Ascending aorta (tissue), 2 donors: ENCODE results near the gene KSR1. TPM values are rescaled to one million over a fixed set of nuclear protein-coding genes. Genes with fewer than 3 reads are reported as not detected.
"Not testable (repeated sequence)": the region's sequence is repeated elsewhere in the genome, so short reads cannot be mapped to it uniquely, and the experiment has no call there.

Experiments
- DNase-seq, 2 donors: peaks; one replicate each; pipeline ENCODE4 v3.0.0-alpha.2; 2019; ENCODE audit warnings: low spot score in 2 of 2
- H3K27ac ChIP-seq, 2 donors: fragments of 200-600 bp; sonication (generic); one replicate each; pipeline ENCODE4 v1.5.1; 2016 to 2017; ENCODE audit warnings: mild to moderate bottlenecking in 1 of 2
- H3K27me3 ChIP-seq: fragments of 200-600 bp; sonication (generic); one replicate; pipeline ENCODE4 v1.5.1; 2017
- H3K36me3 ChIP-seq, 2 donors: fragments of 200-600 bp; sonication (generic); one replicate each; pipeline ENCODE4 v1.5.1; 2016
- H3K4me1 ChIP-seq, 2 donors: fragments of 200-600 bp; sonication (generic); one replicate each; pipeline ENCODE4 v1.5.1; 2016 to 2017; ENCODE audit warnings: mild to moderate bottlenecking in 1 of 2
- H3K4me3 ChIP-seq, 2 donors: fragments of 200-600 bp; sonication (generic); one replicate each; pipeline ENCODE4 v1.5.1; 2016 to 2017; ENCODE audit warnings: mild to moderate bottlenecking in 1 of 2
- H3K9me3 ChIP-seq, 2 donors: fragments of 200-600 bp; sonication (generic); one replicate each; pipeline ENCODE4 v1.5.1; 2016
- intact Hi-C: fragments of 100-400 bp; cut with DNase I; formaldehyde crosslinking; loops from one replicate; pipeline ENCODE4 v1.15.1; 2023
- total RNA-seq: library from RNA; depleted of rRNA; stranded (reverse); fragments of >200 nt; gene quantifications from one replicate; pipeline ENCODE4 v1.1.0, GENCODE V29; 2016
- TF ChIP-seq, protein P1 (sequence below), 3 experiments: fragments of 200-600 bp in 2 of 3; fragments of 450-650 bp in 1 of 3; sonication (generic) in 2 of 3; IDR thresholded peaks; one replicate each; pipeline ENCODE4 v1.5.1; 2016 to 2019; ENCODE audit warnings: antibody characterized with exemption in 3 of 3, mild to moderate bottlenecking in 1 of 3, moderate library complexity in 1 of 3

Gene KSR1
- total RNA-seq, 1 donor from 2014 or later = 42.6 TPM

DNA sequence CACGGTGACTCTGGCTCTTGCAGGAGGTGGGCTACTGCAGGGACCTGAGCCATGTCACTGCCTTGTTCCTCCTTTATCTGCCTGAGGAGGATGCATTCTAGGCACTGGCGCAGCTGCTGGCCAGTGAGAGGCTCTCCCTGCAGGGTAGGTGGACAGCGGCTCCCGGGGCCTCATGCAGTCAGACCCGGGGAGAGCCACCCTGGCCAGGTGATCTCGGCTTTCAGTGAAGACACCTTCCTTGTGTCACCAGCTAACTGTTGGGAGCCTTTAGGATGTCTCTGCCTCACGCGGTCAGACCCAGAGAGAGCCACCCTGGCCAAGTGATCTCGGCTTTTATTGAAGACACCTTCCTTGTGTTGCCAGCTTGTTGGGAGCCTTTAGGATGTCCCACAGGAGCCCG is 31.7 kb upstream of the KSR1 start:
- no peak for DNase-seq
- TF ChIP-seq, protein P1, sequence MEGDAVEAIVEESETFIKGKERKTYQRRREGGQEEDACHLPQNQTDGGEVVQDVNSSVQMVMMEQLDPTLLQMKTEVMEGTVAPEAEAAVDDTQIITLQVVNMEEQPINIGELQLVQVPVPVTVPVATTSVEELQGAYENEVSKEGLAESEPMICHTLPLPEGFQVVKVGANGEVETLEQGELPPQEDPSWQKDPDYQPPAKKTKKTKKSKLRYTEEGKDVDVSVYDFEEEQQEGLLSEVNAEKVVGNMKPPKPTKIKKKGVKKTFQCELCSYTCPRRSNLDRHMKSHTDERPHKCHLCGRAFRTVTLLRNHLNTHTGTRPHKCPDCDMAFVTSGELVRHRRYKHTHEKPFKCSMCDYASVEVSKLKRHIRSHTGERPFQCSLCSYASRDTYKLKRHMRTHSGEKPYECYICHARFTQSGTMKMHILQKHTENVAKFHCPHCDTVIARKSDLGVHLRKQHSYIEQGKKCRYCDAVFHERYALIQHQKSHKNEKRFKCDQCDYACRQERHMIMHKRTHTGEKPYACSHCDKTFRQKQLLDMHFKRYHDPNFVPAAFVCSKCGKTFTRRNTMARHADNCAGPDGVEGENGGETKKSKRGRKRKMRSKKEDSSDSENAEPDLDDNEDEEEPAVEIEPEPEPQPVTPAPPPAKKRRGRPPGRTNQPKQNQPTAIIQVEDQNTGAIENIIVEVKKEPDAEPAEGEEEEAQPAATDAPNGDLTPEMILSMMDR (IDR thresholded peaks at IDR 0.05) = no peak
- Histone ChIP-seq H3K27me3 (no peaks in the 10 kb centered on the region), H3K36me3 (no peaks in the 10 kb centered on the region), H3K4me3 (no peak overlapping the region), H3K9me3 (no peaks in the 10 kb centered on the region), H3K27ac (no peak overlapping the region), H3K4me1 (no peaks in the 10 kb centered on the region)
- intact Hi-C loops = no loop called here

DNA sequence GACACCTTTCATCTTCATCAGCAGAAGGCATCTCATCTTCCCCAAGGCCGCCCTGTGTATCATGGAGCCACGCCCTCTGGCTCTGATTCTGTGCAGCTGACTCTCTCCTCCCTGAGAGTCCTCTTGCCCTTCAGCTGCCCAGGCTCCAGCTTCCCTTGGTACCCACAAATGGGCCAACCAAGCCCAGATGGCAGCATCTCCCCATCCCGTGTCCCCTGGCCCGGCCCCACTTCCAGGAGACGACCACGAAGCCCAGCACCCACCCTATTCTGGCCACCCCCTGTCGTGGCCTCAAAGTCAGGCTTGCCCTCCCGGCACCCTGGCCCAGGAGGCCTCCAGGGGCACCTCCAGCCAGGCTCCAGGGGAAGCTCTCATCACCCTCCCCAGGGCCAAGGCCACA is 31.3 kb upstream of the KSR1 start:
- DNase-seq = no peak
- no peak overlapping the region for H3K4me3 ChIP-seq
- no peaks in the 10 kb centered on the region for H3K9me3 ChIP-seq
- no peaks in the 10 kb centered on the region for H3K4me1 ChIP-seq
- H3K27ac ChIP-seq = no peak overlapping the region
- no peaks in the 10 kb centered on the region for H3K27me3 ChIP-seq
- no peaks in the 10 kb centered on the region for H3K36me3 ChIP-seq
- intact Hi-C loops = no loop called here
- TF ChIP-seq, protein P1 (IDR thresholded peaks at IDR 0.05) = no peak

DNA sequence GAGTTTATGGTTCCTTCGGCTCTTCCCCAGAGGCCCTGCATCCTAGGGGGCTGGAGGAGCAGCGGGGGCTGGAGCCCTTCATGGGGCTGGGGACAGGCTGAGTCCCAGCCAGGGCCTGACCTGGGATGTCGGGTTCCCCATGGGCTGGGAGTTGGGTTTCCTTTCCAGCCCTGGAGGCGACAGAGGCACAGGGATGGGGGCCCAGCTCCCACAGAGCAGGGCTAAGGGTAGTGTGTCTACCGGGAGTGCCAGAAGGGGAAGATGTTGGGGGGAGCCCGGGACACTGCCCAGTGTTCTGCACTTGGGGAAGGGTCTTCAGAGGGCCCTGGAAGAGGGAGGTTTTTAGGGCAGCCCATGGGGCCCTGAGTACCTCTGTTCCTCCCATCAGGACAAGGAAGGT is 30.7 kb upstream of the KSR1 start:
- H3K27me3 ChIP-seq, H3K9me3 ChIP-seq, DNase-seq, H3K4me1 ChIP-seq, H3K27ac ChIP-seq, H3K36me3 ChIP-seq, intact Hi-C loops, H3K4me3 ChIP-seq: not testable (repeated sequence)

DNA sequence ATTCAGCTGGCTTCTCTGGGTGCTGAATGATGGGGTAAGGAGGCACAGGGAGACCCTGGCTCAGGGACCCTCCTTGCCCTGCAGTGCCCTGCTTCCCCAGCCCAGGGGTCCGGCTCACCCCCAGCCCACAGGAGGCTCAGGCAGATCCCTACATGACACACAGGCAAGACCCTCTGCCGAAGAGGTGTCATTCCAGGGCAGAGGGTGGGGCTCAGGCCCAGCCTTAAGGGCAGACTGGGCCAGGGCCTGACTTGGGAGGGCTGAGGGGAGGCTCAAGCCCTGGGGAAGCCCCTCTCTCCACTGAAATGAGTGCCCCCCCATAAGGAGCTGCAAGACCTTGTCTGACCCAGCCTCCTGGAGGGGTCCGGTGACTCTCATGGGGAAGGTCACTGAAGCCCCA is 30.3 kb upstream of the KSR1 start:
- TF ChIP-seq, protein P1 (IDR thresholded peaks at IDR 0.05) = no peak
- intact Hi-C loops = no loop called here
- Histone ChIP-seq H3K4me1 (no peaks in the 10 kb centered on the region), H3K36me3 (no peaks in the 10 kb centered on the region), H3K4me3 (no peak overlapping the region), H3K27me3 (no peaks in the 10 kb centered on the region), H3K9me3 (no peaks in the 10 kb centered on the region), H3K27ac (no peak overlapping the region)
- no peak for DNase-seq

DNA sequence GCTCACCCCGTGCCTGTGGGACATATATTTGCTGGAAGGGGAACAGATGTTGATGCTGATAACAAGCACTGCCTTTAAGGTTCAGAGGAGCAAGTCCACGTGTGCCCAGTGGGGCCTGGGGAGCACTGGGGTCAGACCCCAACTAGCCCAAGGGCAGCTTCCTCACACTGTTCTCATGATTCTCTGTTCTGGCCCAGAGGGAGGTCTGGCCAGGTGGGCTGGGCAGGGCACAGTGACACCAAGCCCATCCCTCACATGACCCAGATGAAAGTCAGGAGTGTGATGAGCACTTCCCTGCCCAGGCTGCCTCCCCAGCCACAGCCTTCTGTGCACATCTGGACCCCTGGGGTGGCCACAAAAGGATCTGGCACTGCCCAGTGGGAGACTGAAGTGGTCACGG is 29.8 kb upstream of the KSR1 start:
- DNase-seq, intact Hi-C loops, H3K9me3 ChIP-seq, H3K36me3 ChIP-seq, H3K4me3 ChIP-seq, H3K27ac ChIP-seq, H3K27me3 ChIP-seq, H3K4me1 ChIP-seq: not testable (repeated sequence)

DNA sequence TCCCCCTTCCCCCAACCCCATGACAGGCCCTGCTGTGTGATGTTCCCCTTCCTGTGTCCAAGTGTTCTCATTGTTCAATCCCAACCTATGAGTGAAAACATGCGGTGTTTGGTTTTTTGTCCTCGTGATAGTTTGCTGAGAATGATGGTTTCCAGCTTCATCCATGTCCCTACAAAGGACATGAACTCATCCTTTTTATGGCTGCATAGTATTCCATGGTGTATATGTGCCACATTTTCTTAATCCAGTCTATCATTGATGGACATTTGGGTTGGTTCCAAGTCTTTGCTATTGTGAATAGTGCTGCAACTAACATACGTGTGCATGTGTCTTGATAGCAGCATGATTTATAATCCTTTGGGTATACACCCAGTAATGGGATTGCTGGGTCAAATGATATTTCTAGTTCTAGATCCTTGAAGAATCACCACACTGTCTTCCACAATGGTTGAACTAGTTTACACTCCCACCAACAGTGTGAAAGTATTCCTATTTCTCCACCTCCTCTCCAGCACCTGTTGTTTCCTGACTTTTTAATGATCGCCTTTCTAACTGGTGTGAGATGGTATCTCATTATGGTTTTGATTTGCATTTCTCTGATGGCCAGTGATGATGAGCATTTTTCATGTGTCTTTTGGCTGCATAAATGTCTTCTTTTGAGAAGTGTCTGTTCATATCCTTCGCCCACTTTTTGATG is 28.9 kb upstream of the KSR1 start:
- H3K4me3 ChIP-seq, intact Hi-C loops, H3K27me3 ChIP-seq, H3K36me3 ChIP-seq, DNase-seq, H3K27ac ChIP-seq, H3K9me3 ChIP-seq, H3K4me1 ChIP-seq: not testable (repeated sequence)

DNA sequence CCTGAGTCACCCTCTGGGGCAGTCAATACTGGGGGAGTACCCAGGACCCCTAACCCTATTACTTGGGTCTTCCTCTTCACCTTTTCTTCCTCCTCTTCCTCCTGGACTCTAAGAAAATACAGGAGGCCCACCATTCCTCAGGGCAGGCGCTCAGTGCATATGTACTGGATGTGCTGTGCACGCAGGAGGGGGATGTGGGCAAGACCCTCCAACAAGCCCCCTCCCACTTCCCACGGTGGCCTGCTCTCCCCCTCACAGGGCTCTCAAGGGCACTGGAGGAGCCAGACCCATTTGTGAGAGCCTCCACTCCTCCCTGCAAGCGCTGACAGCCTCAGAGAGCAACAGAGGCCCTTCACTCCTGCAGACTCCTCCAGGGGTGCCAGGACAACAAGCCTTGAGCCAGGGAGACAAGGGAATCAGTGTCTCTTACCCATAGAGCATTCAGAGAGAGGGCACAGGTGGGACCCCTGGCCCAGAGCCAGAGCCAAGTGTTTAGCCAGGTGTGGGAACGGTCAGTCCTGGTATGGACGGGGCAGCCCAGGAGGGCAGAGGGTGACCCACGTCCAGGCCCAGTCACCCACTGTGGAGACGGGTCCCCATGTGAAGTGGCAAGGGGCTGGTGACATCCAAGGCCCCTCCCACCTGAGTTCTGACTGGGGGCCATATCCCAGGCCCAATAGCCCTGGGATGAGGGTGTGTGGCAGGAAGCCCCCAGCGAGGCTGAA is 27.3 kb upstream of the KSR1 start:
- intact Hi-C loops = no loop called here
- DNase-seq = no peak
- Histone ChIP-seq H3K36me3 (no peaks in the 10 kb centered on the region), H3K9me3 (no peaks in the 10 kb centered on the region), H3K27ac (no peak overlapping the region), H3K4me1 (no peaks in the 10 kb centered on the region), H3K4me3 (no peak overlapping the region), H3K27me3 (no peaks in the 10 kb centered on the region)
- TF ChIP-seq, protein P1 (IDR thresholded peaks at IDR 0.05) = no peak
